Gastrocnemius medialis (tissue), 4 donors: ENCODE measurements around the gene COL19A1. TPM values are rescaled to one million over a fixed set of nuclear protein-coding genes. Genes with fewer than 3 reads are reported as not detected.

Experiments
- ATAC-seq, 2 donors: fragments of 150-250 bp; one replicate each; pipeline ENCODE4 v1.9.1; 2016
- DNase-seq, 2 donors: peaks; one replicate each; pipeline ENCODE4 v3.0.0-alpha.2; 2019
- H3K27ac ChIP-seq, 4 donors: fragments of 200-600 bp; sonication (generic); 1 replicate in 1 of 4; 2 replicates in 3 of 4; pipeline ENCODE4 v1.5.1; 2016 to 2018; ENCODE audit warnings: mild to moderate bottlenecking in 2 of 4, moderate library complexity in 1 of 4
- H3K27me3 ChIP-seq, 3 donors: fragments of 200-600 bp; sonication (generic) in 2 of 3; 1 replicate in 1 of 3; 2 replicates in 2 of 3; pipeline versions ENCODE4 v1.5.1 to v1.6.0; 2016 to 2019; ENCODE audit warnings: mild to moderate bottlenecking in 1 of 3, moderate library complexity in 1 of 3
- H3K36me3 ChIP-seq, 2 donors: fragments of 200-600 bp; sonication (generic) in 1 of 2; one replicate each; pipeline ENCODE4 v1.5.1; 2017 to 2018
- H3K4me1 ChIP-seq, 2 donors: fragments of 200-600 bp; sonication (generic) in 1 of 2; one replicate each; pipeline ENCODE4 v1.5.1; 2016 to 2017; ENCODE audit warnings: mild to moderate bottlenecking in 2 of 2
- H3K4me3 ChIP-seq, 4 donors: fragments of 200-600 bp; sonication (generic) in 3 of 4; 1 replicate in 1 of 4; 2 replicates in 3 of 4; pipeline ENCODE4 v1.5.1; 2016 to 2019; ENCODE audit warnings: mild to moderate bottlenecking in 2 of 4
- H3K9me3 ChIP-seq, 3 donors: fragments of 200-600 bp; sonication (generic) in 2 of 3; 1 replicate in 1 of 3; 2 replicates in 2 of 3; pipeline ENCODE4 v1.5.1; 2016 to 2019
- POLR2A ChIP-seq, 2 donors: fragments of 450-650 bp; IDR thresholded peaks; one replicate each; pipeline ENCODE4 v1.6.1; 2017; ENCODE audit warnings: antibody characterized with exemption in 2 of 2, mild to moderate bottlenecking in 2 of 2, moderate library complexity in 2 of 2
- in situ Hi-C, 4 donors: fragments of 200-750 bp; cut with MboI; loops; one replicate each; pipeline versions ENCODE4 v1.15.0 to v1.8.0; 2017; ENCODE audit warnings: low sequenced_read_pairs in 4 of 4
- intact Hi-C: fragments of 100-400 bp; cut with DNase I; formaldehyde crosslinking; loops from one replicate; pipeline ENCODE4 v1.15.1; 2023; ENCODE audit warnings: low total_unique reads
- total RNA-seq, 4 donors: library from RNA; depleted of rRNA; stranded (reverse); fragments of >200 nt; gene quantifications; one replicate each; pipeline versions ENCODE4 v1.1.0 to v1.2.3, GENCODE V29; 2016
- TF ChIP-seq, protein P1 (sequence below), 5 experiments: fragments of 450-650 bp in 3 of 5; fragments of 200-600 bp in 2 of 5; sonication (generic) in 2 of 5; IDR thresholded peaks in 4 of 5; conservative IDR thresholded peaks in 1 of 5; 1 replicate in 4 of 5; 2 replicates in 1 of 5; pipeline ENCODE4 v1.5.1; 2016 to 2019; ENCODE audit warnings: antibody characterized with exemption in 5 of 5, mild to moderate bottlenecking in 3 of 5, moderate library complexity in 3 of 5

The COL19A1 gene
- total RNA-seq, 4 donors from 2014 or later: 0.05 to 0.65 (median 0.14) TPM

GRCh38 chr6:70183538-70183937 lies 317.2 kb downstream of the COL19A1 start:
- Histone ChIP-seq H3K9me3 (no peaks in the 10 kb centered on the region), H3K27ac (no peak overlapping the region), H3K4me1 (no peaks in the 10 kb centered on the region), H3K27me3 (no peaks in the 10 kb centered on the region), H3K36me3 (no peaks in the 10 kb centered on the region), H3K4me3 (no peak overlapping the region)
- in situ Hi-C loops: no loop called here
- no peak for ATAC-seq
- DNase-seq: no peak
- no peak for TF ChIP-seq POLR2A (IDR thresholded peaks at IDR 0.05)
- TF ChIP-seq, protein P1, sequence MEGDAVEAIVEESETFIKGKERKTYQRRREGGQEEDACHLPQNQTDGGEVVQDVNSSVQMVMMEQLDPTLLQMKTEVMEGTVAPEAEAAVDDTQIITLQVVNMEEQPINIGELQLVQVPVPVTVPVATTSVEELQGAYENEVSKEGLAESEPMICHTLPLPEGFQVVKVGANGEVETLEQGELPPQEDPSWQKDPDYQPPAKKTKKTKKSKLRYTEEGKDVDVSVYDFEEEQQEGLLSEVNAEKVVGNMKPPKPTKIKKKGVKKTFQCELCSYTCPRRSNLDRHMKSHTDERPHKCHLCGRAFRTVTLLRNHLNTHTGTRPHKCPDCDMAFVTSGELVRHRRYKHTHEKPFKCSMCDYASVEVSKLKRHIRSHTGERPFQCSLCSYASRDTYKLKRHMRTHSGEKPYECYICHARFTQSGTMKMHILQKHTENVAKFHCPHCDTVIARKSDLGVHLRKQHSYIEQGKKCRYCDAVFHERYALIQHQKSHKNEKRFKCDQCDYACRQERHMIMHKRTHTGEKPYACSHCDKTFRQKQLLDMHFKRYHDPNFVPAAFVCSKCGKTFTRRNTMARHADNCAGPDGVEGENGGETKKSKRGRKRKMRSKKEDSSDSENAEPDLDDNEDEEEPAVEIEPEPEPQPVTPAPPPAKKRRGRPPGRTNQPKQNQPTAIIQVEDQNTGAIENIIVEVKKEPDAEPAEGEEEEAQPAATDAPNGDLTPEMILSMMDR (IDR thresholded peaks at IDR 0.05 in 4 of 5, conservative IDR thresholded peaks at IDR 0.05 in 1 of 5): no peak
- intact Hi-C loops: no loop called here

- H3K4me1 ChIP-seq: no peaks in the 10 kb centered on the region
- no peak overlapping the region for H3K4me3 ChIP-seq
- in situ Hi-C loops: no loop called here
- no peaks in the 10 kb centered on the region for H3K27me3 ChIP-seq
- H3K36me3 ChIP-seq: no peaks in the 10 kb centered on the region
- DNase-seq (no peak), ATAC-seq (no peak)
- TF ChIP-seq POLR2A (IDR thresholded peaks at IDR 0.05): no peak
- intact Hi-C loops: no loop called here
- no peak overlapping the region for H3K27ac ChIP-seq
- H3K9me3 ChIP-seq: no peaks in the 10 kb centered on the region
Observed at GRCh38 chr6:70184723-70185122, 318.4 kb downstream of the COL19A1 start.

DNA sequence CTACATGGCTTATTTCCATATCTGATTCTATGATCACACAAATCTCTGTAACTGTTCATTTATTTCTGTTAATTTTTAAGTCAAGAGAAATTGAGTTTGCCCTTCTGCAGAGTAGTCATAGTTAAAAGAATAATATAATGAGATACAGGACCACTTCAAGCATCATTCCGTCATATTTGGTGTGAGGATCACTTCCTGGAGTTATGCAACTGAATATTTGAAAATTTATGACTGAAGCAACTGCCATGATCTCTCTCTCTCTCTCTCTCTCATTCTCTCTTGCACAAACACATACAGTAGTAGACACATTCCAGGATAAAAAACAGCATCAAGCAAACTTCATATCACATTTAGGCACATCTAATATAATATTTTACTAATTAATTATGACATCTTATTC lies 320.1 kb downstream of the COL19A1 start:
- no peak for TF ChIP-seq POLR2A (IDR thresholded peaks at IDR 0.05)
- TF ChIP-seq, protein P1 (IDR thresholded peaks at IDR 0.05 in 4 of 5, conservative IDR thresholded peaks at IDR 0.05 in 1 of 5): no peak
- Histone ChIP-seq H3K36me3 (no peaks in the 10 kb centered on the region), H3K27ac (no peak overlapping the region), H3K4me1 (no peaks in the 10 kb centered on the region), H3K4me3 (no peak overlapping the region), H3K9me3 (no peaks in the 10 kb centered on the region), H3K27me3 (no peaks in the 10 kb centered on the region)
- no peak for ATAC-seq
- in situ Hi-C loops (no loop called here), intact Hi-C loops (no loop called here)
- no peak for DNase-seq

- no peaks in the 10 kb centered on the region for H3K27me3 ChIP-seq
- intact Hi-C loops (no loop called here), in situ Hi-C loops (no loop called here)
- no peaks in the 10 kb centered on the region for H3K36me3 ChIP-seq
- ATAC-seq (no peak), DNase-seq (no peak)
- no peak overlapping the region for H3K27ac ChIP-seq
- TF ChIP-seq POLR2A (IDR thresholded peaks at IDR 0.05): no peak
- TF ChIP-seq, protein P1 (IDR thresholded peaks at IDR 0.05 in 4 of 5, conservative IDR thresholded peaks at IDR 0.05 in 1 of 5): no peak
- H3K9me3 ChIP-seq: no peaks in the 10 kb centered on the region
- H3K4me1 ChIP-seq: no peaks in the 10 kb centered on the region
- no peak overlapping the region for H3K4me3 ChIP-seq
Observed at GRCh38 chr6:70188202-70188601, 321.8 kb downstream of the COL19A1 start.

GRCh38 chr6:70194421-70194820 lies 328.1 kb downstream of the COL19A1 start:
- DNase-seq (no peak), ATAC-seq (no peak)
- intact Hi-C loops (no loop called here), in situ Hi-C loops (no loop called here)
- TF ChIP-seq POLR2A (IDR thresholded peaks at IDR 0.05): no peak
- TF ChIP-seq, protein P1 (IDR thresholded peaks at IDR 0.05 in 4 of 5, conservative IDR thresholded peaks at IDR 0.05 in 1 of 5): no peak
- H3K9me3 ChIP-seq: no peaks in the 10 kb centered on the region
- no peak overlapping the region for H3K27ac ChIP-seq
- no peaks in the 10 kb centered on the region for H3K4me1 ChIP-seq
- no peak overlapping the region for H3K4me3 ChIP-seq
- H3K36me3 ChIP-seq: no peaks in the 10 kb centered on the region
- H3K27me3 ChIP-seq: no peaks in the 10 kb centered on the region
